PC-3 (cell line): Measurements from ENCODE around the gene PACSIN2.

Source experiments
- EZH2 ChIP-seq: fragments of 300-600 bp; sonication (generic); IDR thresholded peaks from one replicate; pipeline ENCODE4 v1.6.1; 2017; ENCODE audit warnings: antibody characterized with exemption, mild to moderate bottlenecking, low read length; ENCODE audit not compliant: unreplicated experiment
- TF ChIP-seq, protein P1 (sequence below): fragments of 300-600 bp; sonication (generic); conservative IDR thresholded peaks from 2 replicates; pipeline ENCODE4 v1.5.1; 2017; ENCODE audit warnings: antibody characterized with exemption, low read depth, mild to moderate bottlenecking, low read length

- TF ChIP-seq, protein P1, sequence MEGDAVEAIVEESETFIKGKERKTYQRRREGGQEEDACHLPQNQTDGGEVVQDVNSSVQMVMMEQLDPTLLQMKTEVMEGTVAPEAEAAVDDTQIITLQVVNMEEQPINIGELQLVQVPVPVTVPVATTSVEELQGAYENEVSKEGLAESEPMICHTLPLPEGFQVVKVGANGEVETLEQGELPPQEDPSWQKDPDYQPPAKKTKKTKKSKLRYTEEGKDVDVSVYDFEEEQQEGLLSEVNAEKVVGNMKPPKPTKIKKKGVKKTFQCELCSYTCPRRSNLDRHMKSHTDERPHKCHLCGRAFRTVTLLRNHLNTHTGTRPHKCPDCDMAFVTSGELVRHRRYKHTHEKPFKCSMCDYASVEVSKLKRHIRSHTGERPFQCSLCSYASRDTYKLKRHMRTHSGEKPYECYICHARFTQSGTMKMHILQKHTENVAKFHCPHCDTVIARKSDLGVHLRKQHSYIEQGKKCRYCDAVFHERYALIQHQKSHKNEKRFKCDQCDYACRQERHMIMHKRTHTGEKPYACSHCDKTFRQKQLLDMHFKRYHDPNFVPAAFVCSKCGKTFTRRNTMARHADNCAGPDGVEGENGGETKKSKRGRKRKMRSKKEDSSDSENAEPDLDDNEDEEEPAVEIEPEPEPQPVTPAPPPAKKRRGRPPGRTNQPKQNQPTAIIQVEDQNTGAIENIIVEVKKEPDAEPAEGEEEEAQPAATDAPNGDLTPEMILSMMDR: no peak
- no peak for TF ChIP-seq EZH2
Observed at GRCh38 chr22:42855721-42856120, 159.2 kb downstream of the PACSIN2 start.
